ENCODE data around the gene LMX1A.

DNA sequence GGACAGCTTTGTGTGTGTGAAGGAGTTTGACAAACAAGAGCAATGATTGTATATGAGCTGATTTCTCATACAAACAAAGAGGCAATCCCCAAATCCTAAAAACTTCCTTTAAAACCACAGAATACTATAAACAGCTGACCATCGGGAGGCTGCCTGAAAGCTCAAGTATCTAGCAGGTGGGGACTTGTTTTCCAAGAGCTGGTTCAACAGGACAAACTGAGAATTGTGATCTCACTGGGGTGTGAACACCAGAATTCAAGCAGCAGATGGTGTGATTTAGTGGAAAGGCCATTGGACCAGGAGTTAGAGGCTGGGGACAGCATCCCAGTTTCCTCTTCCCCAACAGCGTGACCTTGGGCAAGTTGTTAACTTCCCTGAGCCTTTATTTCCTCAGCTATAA lies 13.9 kb downstream of the LMX1A start:
- TF ChIP-seq, protein P1, sequence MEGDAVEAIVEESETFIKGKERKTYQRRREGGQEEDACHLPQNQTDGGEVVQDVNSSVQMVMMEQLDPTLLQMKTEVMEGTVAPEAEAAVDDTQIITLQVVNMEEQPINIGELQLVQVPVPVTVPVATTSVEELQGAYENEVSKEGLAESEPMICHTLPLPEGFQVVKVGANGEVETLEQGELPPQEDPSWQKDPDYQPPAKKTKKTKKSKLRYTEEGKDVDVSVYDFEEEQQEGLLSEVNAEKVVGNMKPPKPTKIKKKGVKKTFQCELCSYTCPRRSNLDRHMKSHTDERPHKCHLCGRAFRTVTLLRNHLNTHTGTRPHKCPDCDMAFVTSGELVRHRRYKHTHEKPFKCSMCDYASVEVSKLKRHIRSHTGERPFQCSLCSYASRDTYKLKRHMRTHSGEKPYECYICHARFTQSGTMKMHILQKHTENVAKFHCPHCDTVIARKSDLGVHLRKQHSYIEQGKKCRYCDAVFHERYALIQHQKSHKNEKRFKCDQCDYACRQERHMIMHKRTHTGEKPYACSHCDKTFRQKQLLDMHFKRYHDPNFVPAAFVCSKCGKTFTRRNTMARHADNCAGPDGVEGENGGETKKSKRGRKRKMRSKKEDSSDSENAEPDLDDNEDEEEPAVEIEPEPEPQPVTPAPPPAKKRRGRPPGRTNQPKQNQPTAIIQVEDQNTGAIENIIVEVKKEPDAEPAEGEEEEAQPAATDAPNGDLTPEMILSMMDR (IDR thresholded peaks at IDR 0.05): no peak
- TF ChIP-seq POLR2A (IDR thresholded peaks at IDR 0.05): no peak
- no peak for TF ChIP-seq POLR2AphosphoS5 (IDR thresholded peaks at IDR 0.05; ENCODE audit: insufficient read depth in 1 of 2, low read depth in 1 of 2)
